Calu3 (cell line): ENCODE data around the gene ALG8. TPM values are rescaled to one million over a fixed set of nuclear protein-coding genes. Genes with fewer than 3 reads are reported as not detected.

ENCODE experiments used
- BruUV-seq: library from RNA; stranded (reverse); fragments of 400-500 nt; replicated peaks from 2 replicates; lab custom pipeline; 2021; lab: Mats Ljungman, UMichigan
- CTCF ChIA-PET: fragments of 300-600 bp; sonication (Branson Sonifier 250); formaldehyde crosslinking; loops from one replicate; lab custom pipeline; 2022; ENCODE audit warnings: antibody characterized with exemption; lab: Charles Lee
- DNase-seq: peaks from one replicate; pipeline ENCODE4 v3.0.0; 2022
- H3K27ac Mint-ChIP-seq: one replicate; pipeline ENCODE4 v1.8.0; 2022; ENCODE audit warnings: mixed read lengths; ENCODE audit not compliant: unreplicated experiment
- H3K27me3 Mint-ChIP-seq: one replicate; pipeline ENCODE4 v1.8.0; 2022; ENCODE audit warnings: mixed read lengths; ENCODE audit not compliant: unreplicated experiment
- H3K36me3 Mint-ChIP-seq: one replicate; pipeline ENCODE4 v1.8.0; 2022; ENCODE audit warnings: mild to moderate bottlenecking, moderate library complexity, mixed read lengths; ENCODE audit not compliant: insufficient read depth, unreplicated experiment
- H3K4me1 Mint-ChIP-seq: one replicate; pipeline ENCODE4 v1.8.0; 2022; ENCODE audit warnings: mild to moderate bottlenecking, low read depth, mixed read lengths; ENCODE audit not compliant: unreplicated experiment
- H3K4me3 Mint-ChIP-seq: one replicate; pipeline ENCODE4 v1.8.0; 2022; ENCODE audit warnings: mild to moderate bottlenecking, low read depth, moderate library complexity, mixed read lengths; ENCODE audit not compliant: unreplicated experiment
- H3K9me3 Mint-ChIP-seq: one replicate; pipeline ENCODE4 v1.8.0; 2022; ENCODE audit warnings: low read depth, mixed read lengths; ENCODE audit not compliant: unreplicated experiment
- CTCF ChIP-seq: fragments of 200-600 bp; IDR thresholded peaks from one replicate; pipeline ENCODE4 v1.8.0; 2022; ENCODE audit warnings: antibody characterized with exemption; ENCODE audit not compliant: unreplicated experiment
- intact Hi-C: fragments of 100-400 bp; cut with micrococcal nuclease; formaldehyde crosslinking; loops from one replicate; pipeline ENCODE4 v1.10.0; 2022; ENCODE audit not compliant: unreplicated experiment
- total RNA-seq: library from RNA; stranded (reverse); gene quantifications from 2 replicates; pipeline ENCODE4 v1.2.3, GENCODE V29; 2022

The ALG8 gene
- total RNA-seq, 1 experiment from 2014 or later, result 85.7 TPM

- H3K27ac Mint-ChIP-seq, result no peak overlapping the region
- no peak overlapping the region for H3K4me3 Mint-ChIP-seq
- intact Hi-C loops, result no loop called here
- H3K27me3 Mint-ChIP-seq, result no peaks in the 10 kb centered on the region
- no peak for DNase-seq
- no peaks in the 10 kb centered on the region for H3K36me3 Mint-ChIP-seq
- no peaks in the 10 kb centered on the region for H3K9me3 Mint-ChIP-seq
- peaks cover 26% of the 10 kb centered on the region for H3K4me1 Mint-ChIP-seq
- no peak for TF ChIP-seq CTCF
- BruUV-seq, result no TSS peak
- CTCF ChIA-PET, result no interaction called here
Observed at GRCh38 chr11:78181185-78181584, 41.8 kb upstream of the ALG8 start.

- no peak for TF ChIP-seq CTCF
- H3K4me1 Mint-ChIP-seq, result peaks cover 22% of the 10 kb centered on the region
- no peak for DNase-seq
- intact Hi-C loops, result no loop called here
- H3K36me3 Mint-ChIP-seq, result no peaks in the 10 kb centered on the region
- H3K27me3 Mint-ChIP-seq, result no peaks in the 10 kb centered on the region
- no peaks in the 10 kb centered on the region for H3K9me3 Mint-ChIP-seq
- H3K27ac Mint-ChIP-seq, result no peak overlapping the region
- no TSS peak for BruUV-seq
- CTCF ChIA-PET, result no interaction called here
- H3K4me3 Mint-ChIP-seq, result no peak overlapping the region
Observed at GRCh38 chr11:78180751-78181150, 41.3 kb upstream of the ALG8 start.

GRCh38 chr11:78179459-78180071, 40.1 kb upstream of the ALG8 start:
- Mint-ChIP-seq H3K27ac (peak overlapping the region; percentile 3), H3K27me3 (no peaks in the 10 kb centered on the region), H3K4me3 (no peak overlapping the region), H3K9me3 (no peaks in the 10 kb centered on the region), H3K36me3 (no peaks in the 10 kb centered on the region), H3K4me1 (peaks cover 20% of the 10 kb centered on the region)
- TF ChIP-seq CTCF, result no peak
- no TSS peak for BruUV-seq
- CTCF ChIA-PET, result no interaction called here
- peak; percentile 50 for DNase-seq
- intact Hi-C loops, result no loop called here

- CTCF ChIA-PET, result no interaction called here
- no peak for TF ChIP-seq CTCF
- H3K4me1 Mint-ChIP-seq, result peaks cover 20% of the 10 kb centered on the region
- intact Hi-C loops, result no loop called here
- H3K4me3 Mint-ChIP-seq, result no peak overlapping the region
- no peak overlapping the region for H3K27ac Mint-ChIP-seq
- DNase-seq, result no peak
- no TSS peak for BruUV-seq
- no peaks in the 10 kb centered on the region for H3K27me3 Mint-ChIP-seq
- no peaks in the 10 kb centered on the region for H3K36me3 Mint-ChIP-seq
- H3K9me3 Mint-ChIP-seq, result no peaks in the 10 kb centered on the region
Observed at GRCh38 chr11:78177216-78177615, 37.8 kb upstream of the ALG8 start.
